HepG2 (cell line): ENCODE results near the gene NFATC1. TPM values are rescaled to one million over a fixed set of nuclear protein-coding genes. Genes with fewer than 3 reads are reported as not detected.

Experiments used
- ATAC-seq: fragments of 200-7000 bp; cut with Tn5 transposase; 3 replicates; pipeline ENCODE4 v1.9.1; 2020; ENCODE audit warnings: mild to moderate bottlenecking, moderate library complexity
- BruUV-seq: library from RNA; stranded (reverse); fragments of 400-500 nt; replicated peaks from 2 replicates; lab custom pipeline; 2021; lab: Mats Ljungman, UMichigan
- CTCF ChIA-PET: fragments of 300-600 bp; formaldehyde crosslinking; extraction: SDS; loops from one replicate; lab custom pipeline; 2021; ENCODE audit warnings: low total read pairs, inconsistent platforms, low intra/inter-chr PET ratio; lab: Yijun Ruan, JAX
- POLR2A ChIA-PET: fragments of 350-600 bp; sonication (Branson Sonifier 250); formaldehyde crosslinking; loops from one replicate; lab custom pipeline; 2020; ENCODE audit warnings: antibody characterized with exemption, inconsistent platforms; lab: Yijun Ruan, JAX
- DNase-seq: peaks from one replicate; pipeline ENCODE4 v3.0.0-alpha.2; 2015; ENCODE audit warnings: low spot score
- FAIRE-seq: peaks from 3 replicates; lab custom pipeline; 2011; peaks lifted over from hg19 to GRCh38; lab: Jason Lieb, UNC
- H2AFZ ChIP-seq: one replicate; pipeline ENCODE4 v1.6.1; 2011; ENCODE audit warnings: low read length, inconsistent platforms
- H3K27ac ChIP-seq: fragments of 300-600 bp; 3 replicates; pipeline ENCODE4 v1.8.0; 2011; ENCODE audit warnings: mixed run types, mild to moderate bottlenecking, mixed read lengths, low read length, inconsistent platforms; ENCODE audit not compliant: insufficient read depth; ENCODE audit errors: extremely low read length
- H3K27me3 ChIP-seq, 2 experiments: fragments of 200-600 bp in 1 of 2; 2 replicates in 1 of 2; 3 replicates in 1 of 2; pipeline versions ENCODE4 v1.6.0 to v1.8.0; 2011; ENCODE audit warnings: low read length in 2 of 2, mild to moderate bottlenecking in 2 of 2, moderate library complexity in 2 of 2, inconsistent platforms in 1 of 2; ENCODE audit not compliant: insufficient read depth in 2 of 2, control insufficient read depth in 1 of 2
- H3K36me3 ChIP-seq, 2 experiments: fragments of 200-600 bp in 1 of 2; replicated peaks in 1 of 2; 2 replicates in 1 of 2; 3 replicates in 1 of 2; pipeline versions ENCODE4 v1.5.1 to v1.8.0; 2011; ENCODE audit warnings: low read length in 2 of 2, inconsistent platforms in 1 of 2; ENCODE audit not compliant: insufficient read depth in 2 of 2, control insufficient read depth in 1 of 2
- H3K4me1 ChIP-seq: 2 replicates; pipeline ENCODE4 v1.5.1; 2012; ENCODE audit warnings: low read length, inconsistent platforms; ENCODE audit not compliant: insufficient read depth
- H3K4me2 ChIP-seq: 2 replicates; pipeline ENCODE4 v1.6.0; 2011; ENCODE audit warnings: low read depth, low read length, inconsistent platforms
- H3K4me3 ChIP-seq, 3 experiments: fragments of 200-600 bp in 1 of 3; sonication (generic), shearing (Covaris generic) in 1 of 3; replicated peaks in 1 of 3; 2 replicates each; pipeline ENCODE4 v1.5.1; 2011 to 2016; ENCODE audit warnings: low read length in 3 of 3, inconsistent platforms in 2 of 3, low read depth in 2 of 3, mild to moderate bottlenecking in 2 of 3, control low read depth in 1 of 3, mixed read lengths in 1 of 3; ENCODE audit not compliant: insufficient read depth in 1 of 3
- H3K79me2 ChIP-seq: one replicate; pipeline ENCODE4 v1.6.1; 2011; ENCODE audit warnings: low read length, inconsistent platforms; ENCODE audit not compliant: insufficient read depth
- H3K9ac ChIP-seq: 2 replicates; pipeline ENCODE4 v1.6.0; 2011; ENCODE audit warnings: mild to moderate bottlenecking, low read depth, low read length, inconsistent platforms; ENCODE audit not compliant: insufficient read depth
- H3K9me3 ChIP-seq: 2 replicates; pipeline ENCODE4 v1.5.1; 2012; ENCODE audit warnings: mild to moderate bottlenecking, low read length
- H4K20me1 ChIP-seq: 2 replicates; pipeline ENCODE4 v1.6.0; 2011; ENCODE audit warnings: inconsistent platforms, mild to moderate bottlenecking, low read length, moderate library complexity; ENCODE audit not compliant: insufficient read depth
- CC2D1A ChIP-seq: sonication (generic); formaldehyde crosslinking; IDR thresholded peaks from 2 replicates; pipeline ENCODE4 v1.8.1; 2023; ENCODE audit warnings: mild to moderate bottlenecking, missing genetic modification reagents
- CREM ChIP-seq, 2 experiments: sonication (generic) in 1 of 2; formaldehyde crosslinking in 1 of 2; IDR thresholded peaks; 2 replicates each; pipeline versions ENCODE4 v1.4.0 to v1.6.1; 2016 to 2020; ENCODE audit warnings: antibody characterized with exemption in 1 of 2, mild to moderate bottlenecking in 1 of 2, missing genetic modification reagents in 1 of 2
- HOXA7 ChIP-seq: sonication (generic); formaldehyde crosslinking; IDR thresholded peaks from 2 replicates; pipeline ENCODE4 v1.8.1; 2022; ENCODE audit warnings: mild to moderate bottlenecking, missing genetic modification reagents, moderate library complexity
- MBNL3 ChIP-seq: fragments of 250-450 bp; sonication (Bioruptor Pico); conservative IDR thresholded peaks from 2 replicates; pipeline ENCODE4 v1.8.0; 2022; ENCODE audit warnings: mild to moderate bottlenecking, inconsistent platforms
- NFYB ChIP-seq: sonication (generic); formaldehyde crosslinking; IDR thresholded peaks from 2 replicates; pipeline ENCODE4 v1.4.0; 2020; ENCODE audit warnings: missing genetic modification reagents
- PREB ChIP-seq: sonication (generic); formaldehyde crosslinking; IDR thresholded peaks from 2 replicates; pipeline ENCODE4 v1.4.0; 2020; ENCODE audit warnings: missing genetic modification reagents
- RBM22 ChIP-seq: fragments of 200-400 bp; formaldehyde crosslinking; optimal IDR thresholded peaks from 2 replicates; pipeline ENCODE3; 2017; ENCODE audit warnings: mild to moderate bottlenecking, low read length, moderate library complexity
- SATB2 ChIP-seq: sonication (generic); formaldehyde crosslinking; IDR thresholded peaks from 2 replicates; pipeline ENCODE4 v1.5.0; 2020; ENCODE audit warnings: missing genetic modification reagents
- SRSF9 ChIP-seq: fragments of 200-400 bp; formaldehyde crosslinking; IDR thresholded peaks from 2 replicates; pipeline ENCODE4 v1.6.1; 2018; ENCODE audit warnings: borderline replicate concordance, mild to moderate bottlenecking, low read depth, low read length; ENCODE audit not compliant: insufficient read depth, poor library complexity, severe bottlenecking
- ZFP90 ChIP-seq: sonication (generic); formaldehyde crosslinking; IDR thresholded peaks from 2 replicates; pipeline ENCODE4 v1.8.0; 2022; ENCODE audit warnings: missing genetic modification reagents, mild to moderate bottlenecking, inconsistent platforms, borderline replicate concordance
- ZNF274 ChIP-seq: sonication (generic); formaldehyde crosslinking; IDR thresholded peaks from 2 replicates; pipeline ENCODE4 v1.5.1; 2020; ENCODE audit warnings: mild to moderate bottlenecking, missing genetic modification reagents
- WGBS: methylation state at CpG from one replicate; pipeline ENCODE4 v1.1.6; 2017; ENCODE audit warnings: low lambda C conversion rate; 5-methylcytosine and 5-hydroxymethylcytosine counted together
- in situ Hi-C: cut with HindIII; loops from 2 replicates; pipeline ENCODE4 v1.10.0; 2017; ENCODE audit warnings: low pct_unique_long_range_greater_than_20kb; ENCODE audit not compliant: extremely low pct_ligation_motif_present
- intact Hi-C: fragments of 100-400 bp; cut with micrococcal nuclease; formaldehyde crosslinking; loops from one replicate; pipeline ENCODE4 v1.10.0; 2022; ENCODE audit not compliant: unreplicated experiment
- polyA plus RNA-seq, 8 experiments: library from polyadenylated mRNA; depleted of rRNA in 3 of 8; stranded (reverse) in 7 of 8; unstranded in 1 of 8; fragments of >200 nt; fragmentation: Illumina TruSeq in 4 of 8; extraction: Trizol in 4 of 8; gene quantifications; 2 replicates each; pipeline versions ENCODE4 v1.2.1 to v1.2.3, GENCODE V29; 2011 to 2016; ENCODE audit warnings: low read depth in 4 of 8, missing spikeins in 1 of 8, mixed read lengths in 1 of 8; ENCODE audit not compliant: insufficient read depth in 1 of 8
- total RNA-seq, 5 experiments: library from RNA; depleted of rRNA; stranded (reverse); fragments of >200 nt; fragmentation: Illumina TruSeq; extraction: Trizol; gene quantifications; 2 replicates each; pipeline ENCODE4 v1.2.3, GENCODE V29; 2016; ENCODE audit warnings: low read depth in 1 of 5
- TF ChIP-seq, protein P1 (sequence below): sonication (generic); formaldehyde crosslinking; IDR thresholded peaks from 2 replicates; pipeline ENCODE4 v1.4.0; 2020; ENCODE audit warnings: mild to moderate bottlenecking, missing genetic modification reagents

The NFATC1 gene
- total and polyA plus RNA-seq, 2 of the 13 experiments (the other 11 are each of a cell fraction or from before 2014, with no cell fraction given) = not detected

- no peaks in the 10 kb centered on the region for H4K20me1 ChIP-seq
- H3K27ac ChIP-seq = no peak overlapping the region
- H3K4me3 ChIP-seq = no peak overlapping the region
- no peak for ATAC-seq
- intact Hi-C loops (no loop called here), in situ Hi-C loops (no loop called here)
- H3K9me3 ChIP-seq = peaks cover 18% of the 10 kb centered on the region
- H2AFZ ChIP-seq = no peak overlapping the region
- H3K4me1 ChIP-seq = peaks cover 1% of the 10 kb centered on the region
- no peak overlapping the region for H3K4me2 ChIP-seq
- WGBS = 55% methylated on average over 18 of the region's 18 CpGs
- H3K9ac ChIP-seq = no peak overlapping the region
- no peak for DNase-seq
- H3K36me3 ChIP-seq = no peaks in the 10 kb centered on the region
- POLR2A ChIA-PET = no interaction called here
- peaks cover 4 to 33% of the 10 kb centered on the region in 2 experiments; a peak in 3 of 5 replicates for H3K27me3 ChIP-seq
- CTCF ChIA-PET = no interaction called here
- TF ChIP-seq SRSF9 (no peak), ZFP90 (CRISPR knock-in tag) (no peak), HOXA7 (CRISPR knock-in tag) (no peak), PREB (CRISPR knock-in tag) (no peak), CC2D1A (no peak), SATB2 (CRISPR knock-in tag) (no peak), CREM (IDR thresholded peaks at IDR 0.05) (no peak), CREM (CRISPR knock-in tag; IDR thresholded peaks at IDR 0.05) (no peak), ZNF274 (CRISPR knock-in tag) (no peak), NFYB (CRISPR knock-in tag) (no peak), RBM22 (no peak), MBNL3 (CRISPR knock-in tag) (no peak)
- TF ChIP-seq, protein P1, sequence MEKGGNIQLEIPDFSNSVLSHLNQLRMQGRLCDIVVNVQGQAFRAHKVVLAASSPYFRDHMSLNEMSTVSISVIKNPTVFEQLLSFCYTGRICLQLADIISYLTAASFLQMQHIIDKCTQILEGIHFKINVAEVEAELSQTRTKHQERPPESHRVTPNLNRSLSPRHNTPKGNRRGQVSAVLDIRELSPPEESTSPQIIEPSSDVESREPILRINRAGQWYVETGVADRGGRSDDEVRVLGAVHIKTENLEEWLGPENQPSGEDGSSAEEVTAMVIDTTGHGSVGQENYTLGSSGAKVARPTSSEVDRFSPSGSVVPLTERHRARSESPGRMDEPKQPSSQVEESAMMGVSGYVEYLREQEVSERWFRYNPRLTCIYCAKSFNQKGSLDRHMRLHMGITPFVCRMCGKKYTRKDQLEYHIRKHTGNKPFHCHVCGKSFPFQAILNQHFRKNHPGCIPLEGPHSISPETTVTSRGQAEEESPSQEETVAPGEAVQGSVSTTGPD (CRISPR knock-in tag) = no peak
- no peaks in the 10 kb centered on the region for H3K79me2 ChIP-seq
- FAIRE-seq = no peak
- BruUV-seq = no TSS peak
Observed at GRCh38 chr18:79569720-79570119, 174.0 kb downstream of the NFATC1 start.
